HepG2 (cell line): ENCODE results near the gene EMILIN1. TPM values are rescaled to one million over a fixed set of nuclear protein-coding genes. Genes with fewer than 3 reads are reported as not detected.

Experiments used
- ATAC-seq: fragments of 200-7000 bp; cut with Tn5 transposase; 3 replicates; pipeline ENCODE4 v1.9.1; 2020; ENCODE audit warnings: mild to moderate bottlenecking, moderate library complexity
- BruUV-seq: library from RNA; stranded (reverse); fragments of 400-500 nt; replicated peaks from 2 replicates; lab custom pipeline; 2021; lab: Mats Ljungman, UMichigan
- CTCF ChIA-PET: fragments of 300-600 bp; formaldehyde crosslinking; extraction: SDS; loops from one replicate; lab custom pipeline; 2021; ENCODE audit warnings: low total read pairs, inconsistent platforms, low intra/inter-chr PET ratio; lab: Yijun Ruan, JAX
- POLR2A ChIA-PET: fragments of 350-600 bp; sonication (Branson Sonifier 250); formaldehyde crosslinking; loops from one replicate; lab custom pipeline; 2020; ENCODE audit warnings: antibody characterized with exemption, inconsistent platforms; lab: Yijun Ruan, JAX
- DNase-seq: peaks from one replicate; pipeline ENCODE4 v3.0.0-alpha.2; 2015; ENCODE audit warnings: low spot score
- FAIRE-seq: peaks from 3 replicates; lab custom pipeline; 2011; peaks lifted over from hg19 to GRCh38; lab: Jason Lieb, UNC
- H2AFZ ChIP-seq: one replicate; pipeline ENCODE4 v1.6.1; 2011; ENCODE audit warnings: low read length, inconsistent platforms
- H3K27ac ChIP-seq: fragments of 300-600 bp; 3 replicates; pipeline ENCODE4 v1.8.0; 2011; ENCODE audit warnings: mixed run types, mild to moderate bottlenecking, mixed read lengths, low read length, inconsistent platforms; ENCODE audit not compliant: insufficient read depth; ENCODE audit errors: extremely low read length
- H3K27me3 ChIP-seq, 2 experiments: fragments of 200-600 bp in 1 of 2; 2 replicates in 1 of 2; 3 replicates in 1 of 2; pipeline versions ENCODE4 v1.6.0 to v1.8.0; 2011; ENCODE audit warnings: low read length in 2 of 2, mild to moderate bottlenecking in 2 of 2, moderate library complexity in 2 of 2, inconsistent platforms in 1 of 2; ENCODE audit not compliant: insufficient read depth in 2 of 2, control insufficient read depth in 1 of 2
- H3K36me3 ChIP-seq, 2 experiments: fragments of 200-600 bp in 1 of 2; replicated peaks in 1 of 2; 2 replicates in 1 of 2; 3 replicates in 1 of 2; pipeline versions ENCODE4 v1.5.1 to v1.8.0; 2011; ENCODE audit warnings: low read length in 2 of 2, inconsistent platforms in 1 of 2; ENCODE audit not compliant: insufficient read depth in 2 of 2, control insufficient read depth in 1 of 2
- H3K4me1 ChIP-seq: 2 replicates; pipeline ENCODE4 v1.5.1; 2012; ENCODE audit warnings: low read length, inconsistent platforms; ENCODE audit not compliant: insufficient read depth
- H3K4me2 ChIP-seq: 2 replicates; pipeline ENCODE4 v1.6.0; 2011; ENCODE audit warnings: low read depth, low read length, inconsistent platforms
- H3K4me3 ChIP-seq, 3 experiments: fragments of 200-600 bp in 1 of 3; sonication (generic), shearing (Covaris generic) in 1 of 3; replicated peaks in 1 of 3; 2 replicates each; pipeline ENCODE4 v1.5.1; 2011 to 2016; ENCODE audit warnings: low read length in 3 of 3, inconsistent platforms in 2 of 3, low read depth in 2 of 3, mild to moderate bottlenecking in 2 of 3, control low read depth in 1 of 3, mixed read lengths in 1 of 3; ENCODE audit not compliant: insufficient read depth in 1 of 3
- H3K79me2 ChIP-seq: one replicate; pipeline ENCODE4 v1.6.1; 2011; ENCODE audit warnings: low read length, inconsistent platforms; ENCODE audit not compliant: insufficient read depth
- H3K9ac ChIP-seq: 2 replicates; pipeline ENCODE4 v1.6.0; 2011; ENCODE audit warnings: mild to moderate bottlenecking, low read depth, low read length, inconsistent platforms; ENCODE audit not compliant: insufficient read depth
- H3K9me3 ChIP-seq: 2 replicates; pipeline ENCODE4 v1.5.1; 2012; ENCODE audit warnings: mild to moderate bottlenecking, low read length
- H4K20me1 ChIP-seq: 2 replicates; pipeline ENCODE4 v1.6.0; 2011; ENCODE audit warnings: inconsistent platforms, mild to moderate bottlenecking, low read length, moderate library complexity; ENCODE audit not compliant: insufficient read depth
- AGO1 ChIP-seq: fragments of 200-400 bp; formaldehyde crosslinking; IDR thresholded peaks from 2 replicates; pipeline ENCODE4 v1.6.1; 2017; ENCODE audit warnings: mild to moderate bottlenecking, low read depth, low read length, moderate library complexity; ENCODE audit not compliant: poor library complexity, severe bottlenecking
- AKAP8 ChIP-seq: sonication (generic); formaldehyde crosslinking; IDR thresholded peaks from 2 replicates; pipeline ENCODE4 v1.5.1; 2020; ENCODE audit warnings: mild to moderate bottlenecking, missing genetic modification reagents
- EED ChIP-seq: sonication (generic); formaldehyde crosslinking; IDR thresholded peaks from 2 replicates; pipeline ENCODE4 v1.5.0; 2020; ENCODE audit warnings: mild to moderate bottlenecking, missing genetic modification reagents
- JUND ChIP-seq: sonication (generic); formaldehyde crosslinking; IDR thresholded peaks from 2 replicates; pipeline ENCODE4 v1.8.0; 2022; ENCODE audit warnings: mild to moderate bottlenecking, missing genetic modification reagents
- KDM2A ChIP-seq: sonication (generic); formaldehyde crosslinking; IDR thresholded peaks from 2 replicates; pipeline ENCODE4 v1.4.0; 2020; ENCODE audit warnings: low read depth, missing genetic modification reagents, borderline replicate concordance
- MAZ ChIP-seq, 2 experiments: sonication (generic) in 1 of 2; formaldehyde crosslinking in 1 of 2; IDR thresholded peaks; 2 replicates each; pipeline versions ENCODE4 v1.5.0 to v1.6.1; 2012 to 2020; ENCODE audit warnings: low read depth in 2 of 2, mild to moderate bottlenecking in 2 of 2, borderline replicate concordance in 1 of 2, improper control_type of control experiment in 1 of 2, low read length in 1 of 2, missing genetic modification reagents in 1 of 2, moderate library complexity in 1 of 2
- SRF ChIP-seq: IDR thresholded peaks from 2 replicates; pipeline ENCODE4 v1.6.1; 2011; ENCODE audit warnings: mild to moderate bottlenecking, low read depth, low read length, moderate library complexity
- SSRP1 ChIP-seq: IDR thresholded peaks from 2 replicates; pipeline ENCODE4 v1.6.1; 2016; ENCODE audit warnings: control low read depth
- ZNF235 ChIP-seq: sonication (generic); formaldehyde crosslinking; IDR thresholded peaks from 2 replicates; pipeline ENCODE4 v1.8.1; 2023; ENCODE audit warnings: mild to moderate bottlenecking, missing genetic modification reagents, borderline replicate concordance
- ZNF30 ChIP-seq: sonication (generic); formaldehyde crosslinking; IDR thresholded peaks from 2 replicates; pipeline ENCODE4 v1.5.0; 2020; ENCODE audit warnings: mild to moderate bottlenecking, missing genetic modification reagents
- ZNF350 ChIP-seq: sonication (generic); formaldehyde crosslinking; IDR thresholded peaks from 2 replicates; pipeline ENCODE4 v1.4.0; 2020; ENCODE audit warnings: mild to moderate bottlenecking, low read depth, missing genetic modification reagents, borderline replicate concordance
- ZNF619 ChIP-seq: sonication (generic); formaldehyde crosslinking; IDR thresholded peaks from 2 replicates; pipeline ENCODE4 v1.4.0; 2020; ENCODE audit warnings: mild to moderate bottlenecking, missing genetic modification reagents
- ZNF766 ChIP-seq: sonication (generic); formaldehyde crosslinking; IDR thresholded peaks from 2 replicates; pipeline ENCODE4 v1.5.0; 2020; ENCODE audit warnings: missing genetic modification reagents, borderline replicate concordance
- WGBS: methylation state at CpG from one replicate; pipeline ENCODE4 v1.1.6; 2017; ENCODE audit warnings: low lambda C conversion rate; 5-methylcytosine and 5-hydroxymethylcytosine counted together
- in situ Hi-C: cut with HindIII; loops from 2 replicates; pipeline ENCODE4 v1.10.0; 2017; ENCODE audit warnings: low pct_unique_long_range_greater_than_20kb; ENCODE audit not compliant: extremely low pct_ligation_motif_present
- intact Hi-C: fragments of 100-400 bp; cut with micrococcal nuclease; formaldehyde crosslinking; loops from one replicate; pipeline ENCODE4 v1.10.0; 2022; ENCODE audit not compliant: unreplicated experiment
- polyA plus RNA-seq, 8 experiments: library from polyadenylated mRNA; depleted of rRNA in 3 of 8; stranded (reverse) in 7 of 8; unstranded in 1 of 8; fragments of >200 nt; fragmentation: Illumina TruSeq in 4 of 8; extraction: Trizol in 4 of 8; gene quantifications; 2 replicates each; pipeline versions ENCODE4 v1.2.1 to v1.2.3, GENCODE V29; 2011 to 2016; ENCODE audit warnings: low read depth in 4 of 8, missing spikeins in 1 of 8, mixed read lengths in 1 of 8; ENCODE audit not compliant: insufficient read depth in 1 of 8
- total RNA-seq, 5 experiments: library from RNA; depleted of rRNA; stranded (reverse); fragments of >200 nt; fragmentation: Illumina TruSeq; extraction: Trizol; gene quantifications; 2 replicates each; pipeline ENCODE4 v1.2.3, GENCODE V29; 2016; ENCODE audit warnings: low read depth in 1 of 5
- TF ChIP-seq, protein P1 (sequence below): sonication (generic); formaldehyde crosslinking; IDR thresholded peaks from 2 replicates; pipeline ENCODE4 v1.5.0; 2020; ENCODE audit warnings: mild to moderate bottlenecking, missing genetic modification reagents
- TF ChIP-seq, protein P2 (sequence below): sonication (generic); formaldehyde crosslinking; IDR thresholded peaks from 2 replicates; pipeline ENCODE4 v1.8.0; 2022; ENCODE audit warnings: mild to moderate bottlenecking, missing genetic modification reagents; ENCODE audit not compliant: insufficient replicate concordance
- TF ChIP-seq, protein P3 (sequence below): sonication (generic); formaldehyde crosslinking; IDR thresholded peaks from 2 replicates; pipeline ENCODE4 v1.5.1; 2020; ENCODE audit warnings: mild to moderate bottlenecking, moderate library complexity, missing genetic modification reagents

Gene EMILIN1
- total and polyA plus RNA-seq, 2 of the 13 experiments (the other 11 are each of a cell fraction or from before 2014, with no cell fraction given): 8.1 to 9.7 TPM

DNA sequence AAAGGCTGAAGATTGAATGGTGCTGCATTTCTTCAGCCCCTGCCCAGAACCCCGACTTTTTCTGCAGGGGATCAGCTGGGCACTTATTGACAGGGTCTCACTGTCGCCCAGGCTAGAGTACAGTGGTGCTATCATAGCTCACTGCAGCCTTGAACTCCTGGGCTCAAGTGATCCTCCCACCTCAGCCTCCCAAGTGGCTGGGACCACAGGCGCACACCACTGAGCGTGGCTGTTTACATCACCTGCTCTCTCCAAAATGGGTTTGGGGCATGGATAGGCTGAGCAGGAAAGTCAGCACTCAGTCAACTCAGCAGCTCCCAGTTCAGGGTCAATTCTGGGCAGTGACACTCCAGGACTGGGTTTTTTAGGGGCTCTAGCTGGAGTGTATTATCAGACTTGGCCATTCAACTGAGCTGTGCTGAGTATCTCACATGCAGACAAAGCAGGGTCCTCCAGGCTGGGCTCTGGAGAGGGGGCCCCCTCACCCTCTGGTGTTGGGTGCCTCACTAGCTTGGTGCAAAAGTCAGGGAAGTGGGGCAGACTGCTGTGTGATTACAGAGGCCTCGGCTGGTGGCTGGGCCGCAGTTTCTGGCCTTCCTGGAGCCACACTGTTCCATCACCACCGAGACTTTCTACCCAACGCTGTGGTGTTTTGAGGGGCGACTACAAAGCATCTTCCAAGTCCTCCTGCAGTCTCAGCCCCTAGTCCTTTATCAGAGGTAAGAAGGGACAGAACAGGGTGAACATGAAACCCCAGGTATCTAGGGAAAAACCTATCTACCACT lies 49.7 kb downstream of the EMILIN1 start:
- FAIRE-seq (no peak), DNase-seq (no peak), ATAC-seq (no peak)
- 95% methylated on average over 8 of the region's 9 CpGs for WGBS
- Histone ChIP-seq H3K4me3 (no peak overlapping the region), H3K4me2 (no peak overlapping the region), H2AFZ (no peak overlapping the region), H3K9ac (no peak overlapping the region), H4K20me1 (no peaks in the 10 kb centered on the region), H3K27me3 (peaks cover 0 to 8% of the 10 kb centered on the region in 2 experiments; a peak in 2 of 5 replicates), H3K27ac (no peak overlapping the region), H3K4me1 (peaks cover 54% of the 10 kb centered on the region), H3K36me3 (peaks cover 20 to 30% of the 10 kb centered on the region in 2 experiments), H3K9me3 (no peaks in the 10 kb centered on the region), H3K79me2 (peaks cover 8% of the 10 kb centered on the region)
- BruUV-seq: no TSS peak
- intact Hi-C loops: no loop called here
- ChIA-PET CTCF (no interaction called here), POLR2A (interaction anchor here (1.3 kb wide), 1 partner anchor 67 kb away, joined by 3 read pairs; no protein-coding TSS in a partner anchor)
- in situ Hi-C loops: no loop called here
- peak; percentile 33; the same call in 1 of the 2 replicates for TF ChIP-seq ZNF619 (CRISPR knock-in tag)
- TF ChIP-seq, protein P1, sequence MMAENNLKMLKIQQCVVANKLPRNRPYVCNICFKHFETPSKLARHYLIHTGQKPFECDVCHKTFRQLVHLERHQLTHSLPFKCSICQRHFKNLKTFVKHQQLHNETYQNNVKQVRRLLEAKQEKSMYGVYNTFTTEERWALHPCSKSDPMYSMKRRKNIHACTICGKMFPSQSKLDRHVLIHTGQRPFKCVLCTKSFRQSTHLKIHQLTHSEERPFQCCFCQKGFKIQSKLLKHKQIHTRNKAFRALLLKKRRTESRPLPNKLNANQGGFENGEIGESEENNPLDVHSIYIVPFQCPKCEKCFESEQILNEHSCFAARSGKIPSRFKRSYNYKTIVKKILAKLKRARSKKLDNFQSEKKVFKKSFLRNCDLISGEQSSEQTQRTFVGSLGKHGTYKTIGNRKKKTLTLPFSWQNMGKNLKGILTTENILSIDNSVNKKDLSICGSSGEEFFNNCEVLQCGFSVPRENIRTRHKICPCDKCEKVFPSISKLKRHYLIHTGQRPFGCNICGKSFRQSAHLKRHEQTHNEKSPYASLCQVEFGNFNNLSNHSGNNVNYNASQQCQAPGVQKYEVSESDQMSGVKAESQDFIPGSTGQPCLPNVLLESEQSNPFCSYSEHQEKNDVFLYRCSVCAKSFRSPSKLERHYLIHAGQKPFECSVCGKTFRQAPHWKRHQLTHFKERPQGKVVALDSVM (CRISPR knock-in tag): peak; percentile 76
- TF ChIP-seq, protein P2, sequence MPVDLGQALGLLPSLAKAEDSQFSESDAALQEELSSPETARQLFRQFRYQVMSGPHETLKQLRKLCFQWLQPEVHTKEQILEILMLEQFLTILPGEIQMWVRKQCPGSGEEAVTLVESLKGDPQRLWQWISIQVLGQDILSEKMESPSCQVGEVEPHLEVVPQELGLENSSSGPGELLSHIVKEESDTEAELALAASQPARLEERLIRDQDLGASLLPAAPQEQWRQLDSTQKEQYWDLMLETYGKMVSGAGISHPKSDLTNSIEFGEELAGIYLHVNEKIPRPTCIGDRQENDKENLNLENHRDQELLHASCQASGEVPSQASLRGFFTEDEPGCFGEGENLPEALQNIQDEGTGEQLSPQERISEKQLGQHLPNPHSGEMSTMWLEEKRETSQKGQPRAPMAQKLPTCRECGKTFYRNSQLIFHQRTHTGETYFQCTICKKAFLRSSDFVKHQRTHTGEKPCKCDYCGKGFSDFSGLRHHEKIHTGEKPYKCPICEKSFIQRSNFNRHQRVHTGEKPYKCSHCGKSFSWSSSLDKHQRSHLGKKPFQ (CRISPR knock-in tag): no peak
- TF ChIP-seq JUND (CRISPR knock-in tag): 0 out of 2 replicates have a peak, but pooled peaks have one; percentile 27
- TF ChIP-seq MAZ (IDR thresholded peaks at IDR 0.05; ENCODE audit: borderline replicate concordance, low read depth, low read length): no peak
- peak; percentile 34; the same call in 1 of the 2 replicates for TF ChIP-seq MAZ (CRISPR knock-in tag; IDR thresholded peaks at IDR 0.05; ENCODE audit: low read depth)
- TF ChIP-seq AGO1: no peak
- peak; percentile 42 for TF ChIP-seq KDM2A
- peak; percentile 69; the same call in 1 of the 2 replicates for TF ChIP-seq EED (CRISPR knock-in tag)
- no peak for TF ChIP-seq ZNF766 (CRISPR knock-in tag)
- 0 out of 2 replicates have a peak, but pooled peaks have one; percentile 58 for TF ChIP-seq SSRP1 (CRISPR knock-in tag)
- no peak for TF ChIP-seq ZNF235 (CRISPR knock-in tag)
- no peak for TF ChIP-seq SRF
- peak; percentile 16; the same call in 1 of the 2 replicates for TF ChIP-seq AKAP8 (CRISPR knock-in tag)
- TF ChIP-seq, protein P3, sequence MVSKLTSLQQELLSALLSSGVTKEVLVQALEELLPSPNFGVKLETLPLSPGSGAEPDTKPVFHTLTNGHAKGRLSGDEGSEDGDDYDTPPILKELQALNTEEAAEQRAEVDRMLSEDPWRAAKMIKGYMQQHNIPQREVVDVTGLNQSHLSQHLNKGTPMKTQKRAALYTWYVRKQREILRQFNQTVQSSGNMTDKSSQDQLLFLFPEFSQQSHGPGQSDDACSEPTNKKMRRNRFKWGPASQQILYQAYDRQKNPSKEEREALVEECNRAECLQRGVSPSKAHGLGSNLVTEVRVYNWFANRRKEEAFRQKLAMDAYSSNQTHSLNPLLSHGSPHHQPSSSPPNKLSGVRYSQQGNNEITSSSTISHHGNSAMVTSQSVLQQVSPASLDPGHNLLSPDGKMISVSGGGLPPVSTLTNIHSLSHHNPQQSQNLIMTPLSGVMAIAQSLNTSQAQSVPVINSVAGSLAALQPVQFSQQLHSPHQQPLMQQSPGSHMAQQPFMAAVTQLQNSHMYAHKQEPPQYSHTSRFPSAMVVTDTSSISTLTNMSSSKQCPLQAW (CRISPR knock-in tag): peak; percentile 9; the same call in 1 of the 2 replicates
- peak; percentile 25; the same call in 1 of the 2 replicates for TF ChIP-seq ZNF350 (CRISPR knock-in tag)
- no peak for TF ChIP-seq ZNF30 (CRISPR knock-in tag)
